Heart right ventricle (tissue), 16 donors: ENCODE data around the gene HSPA4L. TPM values are rescaled to one million over a fixed set of nuclear protein-coding genes. Genes with fewer than 3 reads are reported as not detected.

Experiments
- ATAC-seq, 8 donors: fragments of 200-7000 bp; cut with Tn5 transposase; one replicate each; pipeline ENCODE4 v1.9.1; 2020; ENCODE audit warnings: mild to moderate bottlenecking in 8 of 8, moderate library complexity in 8 of 8, moderate number of reproducible peaks in 1 of 8
- DNase-seq, 2 donors: peaks; one replicate each; pipeline ENCODE4 v3.0.0-alpha.2; 2020
- H3K27ac ChIP-seq, 10 donors: fragments of 200-600 bp; sonication (generic) in 2 of 10; one replicate each; pipeline versions ENCODE4 v1.5.0 to v1.8.0; 2020 to 2022; ENCODE audit warnings: mild to moderate bottlenecking in 3 of 10
- H3K27me3 ChIP-seq, 7 donors: fragments of 200-600 bp; one replicate each; pipeline ENCODE4 v1.8.0; 2021 to 2022; ENCODE audit warnings: mild to moderate bottlenecking in 2 of 7
- H3K36me3 ChIP-seq, 9 donors: fragments of 200-600 bp; sonication (generic) in 1 of 9; one replicate each; pipeline versions ENCODE4 v1.5.0 to v1.8.0; 2020 to 2022; ENCODE audit warnings: mild to moderate bottlenecking in 2 of 9
- H3K4me1 ChIP-seq, 9 donors: fragments of 200-600 bp; sonication (generic) in 1 of 9; one replicate each; pipeline versions ENCODE4 v1.5.0 to v1.8.0; 2020 to 2022; ENCODE audit warnings: mild to moderate bottlenecking in 4 of 9
- H3K4me3 ChIP-seq, 10 donors: fragments of 200-600 bp; sonication (generic) in 2 of 10; one replicate each; pipeline versions ENCODE4 v1.5.0 to v1.8.0; 2020 to 2022; ENCODE audit warnings: mild to moderate bottlenecking in 7 of 10, moderate library complexity in 2 of 10
- H3K9me3 ChIP-seq, 11 donors: fragments of 200-600 bp in 10 of 11; sonication (generic) in 2 of 11; one replicate each; pipeline versions ENCODE4 v1.5.0 to v1.8.0; 2013 to 2022; ENCODE audit warnings: mild to moderate bottlenecking in 2 of 11, control low read depth in 1 of 11, moderate library complexity in 1 of 11
- WGBS, 2 donors: extraction: QIAGEN DNeasy Blood & Tissue Kit; methylation state at CpG; one replicate each; pipeline ENCODE4 v1.1.7; 2013; ENCODE audit warnings: inconsistent platforms in 1 of 2; 5-methylcytosine and 5-hydroxymethylcytosine counted together
- intact Hi-C, 10 donors: fragments of 100-400 bp; cut with DNase I; formaldehyde crosslinking; loops; one replicate each; pipeline versions ENCODE4 v1.11.1 to v1.14.2; 2022
- polyA plus RNA-seq, 2 donors: library from polyadenylated mRNA; stranded (reverse); fragments of 200-250 nt; gene quantifications; one replicate each; pipeline ENCODE4 v1.2.3, GENCODE V29; 2013
- total RNA-seq, 10 donors: library from RNA; stranded (reverse); fragmentation: NEBNext Ultra II Directional in 3 of 10; extraction: Animal tissue kit (Norgen Biotek cat#: 25700) in 3 of 10; gene quantifications; one replicate each; pipeline versions ENCODE4 v1.2.1 to v1.2.4, GENCODE V29; 2021 to 2023
- TF ChIP-seq, protein P1 (sequence below), 9 donors: fragments of 200-600 bp; sonication (generic) in 2 of 9; IDR thresholded peaks; one replicate each; pipeline versions ENCODE4 v1.5.0 to v1.8.0; 2021 to 2022; ENCODE audit warnings: antibody characterized with exemption in 9 of 9, mild to moderate bottlenecking in 5 of 9, moderate library complexity in 1 of 9
- donor health status: Arrhythmogenic right ventricular cardiomyopathy.
- donor health status: ischemic (EF 13 %, LVEDD 7.1; RV severe dilation, severe dysfunction).
- donor health status: healthy with polysubstance abuse.
- donor health status: DM: no; HTN: yes; CAD: no.
- donor health status: DM: no; HTN: no; CAD: no.
- donor health status: ischemic (EF 25% LVEDD 6.9; RV normal size, moderate dysfunction).
- donor health status: ischemic (EF 25% LVEDD 5.7; RV mildly dilated, moderate dysfunction).
- donor health status: healthy.
- donor health status: DM: yes; HTN: yes; CAD: no.
- donor health status: Ischemic cardiomyopathy.
- donor health status: ischemic (EF 35%, LVEDD 5.7; RV mildly dilated, moderate dysfunction).
- donor health status: nonischemic (EF 11% LVEDD 7.7; RV severe dilation, severe dysfunction).
- donor health status: DM: yes; HTN: yes; CAD: no.
- donor health status: PGD.
- donor health status: ischemic (EF 29% LVEDD 5.4; RV normal size, mild dysfunction).
- donor health status: nonischemic (EF 23%, LVEDD 6.1; RV moderate dilation, normal function).

The HSPA4L gene
- total and polyA plus RNA-seq, 12 donors: 1.2 to 21.9 (median 11.1) TPM

DNA sequence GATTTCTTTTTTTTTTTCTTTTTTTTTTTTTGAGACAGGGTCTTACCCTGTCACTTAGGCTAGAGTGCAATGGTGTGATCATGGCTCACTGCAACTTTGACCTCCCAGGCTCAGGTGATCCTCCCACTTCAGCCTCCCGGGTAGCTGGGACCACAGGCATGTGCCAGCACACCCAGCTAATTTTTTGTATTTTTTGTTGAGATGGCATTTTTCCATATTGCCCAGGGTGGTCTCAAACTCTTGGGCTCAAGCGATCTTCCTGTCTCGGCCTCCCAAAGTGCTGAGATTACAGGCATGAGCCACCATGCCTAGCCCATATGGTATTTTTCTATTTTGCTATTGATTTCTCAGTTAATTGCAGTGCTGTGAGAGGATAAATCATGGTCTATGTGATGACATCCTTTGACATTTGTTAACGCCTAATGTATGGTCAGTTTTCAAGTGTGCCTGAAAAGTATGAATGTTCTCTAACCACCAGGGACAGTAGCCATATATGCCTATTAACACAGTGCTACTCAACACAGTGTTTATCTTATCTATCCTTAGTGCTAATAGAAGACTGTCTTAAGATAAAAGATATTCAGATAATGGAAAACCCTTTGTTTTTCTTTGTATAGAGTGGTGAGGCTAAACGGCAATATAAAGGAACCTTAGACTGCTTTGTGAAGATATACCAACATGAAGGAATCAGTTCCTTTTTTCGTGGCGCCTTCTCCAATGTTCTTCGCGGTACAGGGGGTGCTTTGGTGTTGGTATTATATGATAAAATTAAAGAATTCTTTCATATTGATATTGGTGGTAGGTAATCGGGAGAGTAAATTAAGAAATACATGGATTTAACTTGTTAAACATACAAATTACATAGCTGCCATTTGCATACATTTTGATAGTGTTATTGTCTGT is 9.1 kb upstream of the HSPA4L start:
- TF ChIP-seq, protein P1, sequence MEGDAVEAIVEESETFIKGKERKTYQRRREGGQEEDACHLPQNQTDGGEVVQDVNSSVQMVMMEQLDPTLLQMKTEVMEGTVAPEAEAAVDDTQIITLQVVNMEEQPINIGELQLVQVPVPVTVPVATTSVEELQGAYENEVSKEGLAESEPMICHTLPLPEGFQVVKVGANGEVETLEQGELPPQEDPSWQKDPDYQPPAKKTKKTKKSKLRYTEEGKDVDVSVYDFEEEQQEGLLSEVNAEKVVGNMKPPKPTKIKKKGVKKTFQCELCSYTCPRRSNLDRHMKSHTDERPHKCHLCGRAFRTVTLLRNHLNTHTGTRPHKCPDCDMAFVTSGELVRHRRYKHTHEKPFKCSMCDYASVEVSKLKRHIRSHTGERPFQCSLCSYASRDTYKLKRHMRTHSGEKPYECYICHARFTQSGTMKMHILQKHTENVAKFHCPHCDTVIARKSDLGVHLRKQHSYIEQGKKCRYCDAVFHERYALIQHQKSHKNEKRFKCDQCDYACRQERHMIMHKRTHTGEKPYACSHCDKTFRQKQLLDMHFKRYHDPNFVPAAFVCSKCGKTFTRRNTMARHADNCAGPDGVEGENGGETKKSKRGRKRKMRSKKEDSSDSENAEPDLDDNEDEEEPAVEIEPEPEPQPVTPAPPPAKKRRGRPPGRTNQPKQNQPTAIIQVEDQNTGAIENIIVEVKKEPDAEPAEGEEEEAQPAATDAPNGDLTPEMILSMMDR (IDR thresholded peaks at IDR 0.05): no peak
- WGBS, 2 donors: 88% methylated on average over 10 of the region's 10 CpGs
- H3K4me1 ChIP-seq: no peaks in the 10 kb centered on the region
- no peaks in the 10 kb centered on the region for H3K36me3 ChIP-seq
- no peak overlapping the region for H3K4me3 ChIP-seq
- H3K27ac ChIP-seq: no peak overlapping the region
- no peak for ATAC-seq
- H3K9me3 ChIP-seq: no peaks in the 10 kb centered on the region
- H3K27me3 ChIP-seq: peaks cover 0 to 24% (median 0%) of the 10 kb centered on the region in 7 donors
- intact Hi-C loops: no loop called here
- no peak for DNase-seq

GRCh38 chr4:127775843-127776242 is 6.3 kb upstream of the HSPA4L start:
- ATAC-seq: no peak
- no peaks in the 10 kb centered on the region for H3K36me3 ChIP-seq
- DNase-seq: no peak
- no peak overlapping the region for H3K4me3 ChIP-seq
- 93 to 96% methylated on average over 4 of the region's 4 CpGs for WGBS, 2 donors
- H3K4me1 ChIP-seq: no peaks in the 10 kb centered on the region
- H3K27ac ChIP-seq: no peak overlapping the region
- intact Hi-C loops: no loop called here
- TF ChIP-seq, protein P1 (IDR thresholded peaks at IDR 0.05): no peak
- H3K9me3 ChIP-seq: no peaks in the 10 kb centered on the region
- peaks cover 0 to 24% (median 0%) of the 10 kb centered on the region in 7 donors for H3K27me3 ChIP-seq

GRCh38 chr4:127776620-127777019 is 5.5 kb upstream of the HSPA4L start:
- TF ChIP-seq, protein P1 (IDR thresholded peaks at IDR 0.05): no peak
- Histone ChIP-seq H3K27me3 (peaks cover 0 to 26% (median 0%) of the 10 kb centered on the region in 7 donors), H3K4me1 (peaks cover 0 to 6% (median 0%) of the 10 kb centered on the region in 9 donors), H3K36me3 (no peaks in the 10 kb centered on the region), H3K9me3 (no peaks in the 10 kb centered on the region), H3K4me3 (no peak overlapping the region), H3K27ac (no peak overlapping the region)
- 90 to 94% methylated on average over 2 of the region's 2 CpGs for WGBS, 2 donors
- intact Hi-C loops: no loop called here
- DNase-seq: no peak
- no peak for ATAC-seq

- no peak overlapping the region for H3K4me3 ChIP-seq
- H3K27ac ChIP-seq: no peak overlapping the region
- no peaks in the 10 kb centered on the region for H3K36me3 ChIP-seq
- peaks cover 0 to 33% (median 0%) of the 10 kb centered on the region in 7 donors for H3K27me3 ChIP-seq
- DNase-seq (no peak), ATAC-seq (no peak)
- peaks cover 0 to 11% (median 3%) of the 10 kb centered on the region in 9 donors for H3K4me1 ChIP-seq
- intact Hi-C loops: no loop called here
- TF ChIP-seq, protein P1 (IDR thresholded peaks at IDR 0.05): no peak
- WGBS, 2 donors: 75 to 92% methylated on average over 3 of the region's 3 CpGs
- no peaks in the 10 kb centered on the region for H3K9me3 ChIP-seq
Observed at GRCh38 chr4:127777487-127777886, 4.6 kb upstream of the HSPA4L start.
